Heart left ventricle (tissue), 13 donors: ENCODE measurements around the gene TXNRD2.

Source experiments
- POLR2A ChIP-seq, 2 donors: fragments of 450-650 bp; IDR thresholded peaks; one replicate each; pipeline ENCODE4 v1.6.1; 2017; ENCODE audit warnings: antibody characterized with exemption in 2 of 2, mild to moderate bottlenecking in 2 of 2, moderate library complexity in 2 of 2
- TF ChIP-seq, protein P1 (sequence below), 12 donors: fragments of 200-600 bp; sonication (generic) in 4 of 12; IDR thresholded peaks; one replicate each; pipeline versions ENCODE4 v1.5.0 to v1.8.0; 2018 to 2022; ENCODE audit warnings: antibody characterized with exemption in 12 of 12, mild to moderate bottlenecking in 5 of 12
- donor health status: ischemic (EF 13 %, LVEDD 7.1; RV severe dilation, severe dysfunction).
- donor health status: DM: no; HTN: yes; CAD: no.
- donor health status: DM: no; HTN: no; CAD: no.
- donor health status: ischemic (EF 25% LVEDD 6.9; RV normal size, moderate dysfunction).
- donor health status: ischemic (EF 25% LVEDD 5.7; RV mildly dilated, moderate dysfunction).
- donor health status: ischemic (EF 35%, LVEDD 5.7; RV mildly dilated, moderate dysfunction).
- donor health status: nonischemic (EF 11% LVEDD 7.7; RV severe dilation, severe dysfunction).
- donor health status: DM: yes; HTN: yes; CAD: no.
- donor health status: PGD.
- donor health status: ischemic (EF 29% LVEDD 5.4; RV normal size, mild dysfunction).
- donor health status: nonischemic (EF 23%, LVEDD 6.1; RV moderate dilation, normal function).

DNA sequence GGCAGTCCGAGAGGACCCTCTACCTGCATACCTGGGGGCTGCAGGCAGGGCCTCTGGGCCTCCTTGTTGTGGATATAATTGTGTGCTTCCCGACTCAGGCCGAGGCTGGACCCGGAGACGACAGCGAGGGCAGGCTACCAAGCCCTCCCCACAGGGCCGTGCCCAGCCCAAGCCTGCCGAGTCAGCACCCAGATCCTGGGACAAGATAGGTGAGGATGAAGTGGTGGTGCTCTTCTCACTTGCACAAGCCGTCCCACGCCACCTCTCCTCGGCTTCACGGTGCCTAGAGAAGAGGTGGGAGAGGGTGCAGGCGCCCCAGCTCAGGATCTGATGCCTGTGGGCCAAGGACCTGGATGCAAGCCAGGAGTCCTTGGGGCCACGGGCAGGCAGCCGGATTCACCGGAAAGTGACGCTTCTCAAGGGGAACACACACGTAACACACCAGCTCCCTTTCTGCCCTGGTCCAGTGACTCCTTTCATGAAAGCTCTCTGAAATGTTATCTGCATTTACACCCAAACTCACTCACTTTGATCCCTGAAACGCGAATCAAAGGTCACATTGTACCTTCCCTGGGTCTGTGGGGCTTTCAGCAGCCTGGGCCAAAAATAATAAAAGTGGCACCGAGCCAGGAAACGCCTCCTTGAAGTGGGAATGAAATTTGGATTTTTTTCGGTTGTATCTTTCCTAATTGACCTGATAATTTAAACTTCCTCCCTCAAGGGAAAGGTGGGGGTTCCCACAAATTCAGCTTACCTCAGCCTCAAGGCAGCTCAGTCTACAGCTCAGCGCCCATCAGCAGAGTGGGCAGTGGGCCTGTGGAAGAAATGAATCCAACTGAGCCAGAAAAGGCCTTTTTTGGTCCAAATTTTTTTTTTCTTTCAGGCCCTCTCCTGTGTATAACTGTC is 85.9 kb downstream of the TXNRD2 start:
- TF ChIP-seq, protein P1, sequence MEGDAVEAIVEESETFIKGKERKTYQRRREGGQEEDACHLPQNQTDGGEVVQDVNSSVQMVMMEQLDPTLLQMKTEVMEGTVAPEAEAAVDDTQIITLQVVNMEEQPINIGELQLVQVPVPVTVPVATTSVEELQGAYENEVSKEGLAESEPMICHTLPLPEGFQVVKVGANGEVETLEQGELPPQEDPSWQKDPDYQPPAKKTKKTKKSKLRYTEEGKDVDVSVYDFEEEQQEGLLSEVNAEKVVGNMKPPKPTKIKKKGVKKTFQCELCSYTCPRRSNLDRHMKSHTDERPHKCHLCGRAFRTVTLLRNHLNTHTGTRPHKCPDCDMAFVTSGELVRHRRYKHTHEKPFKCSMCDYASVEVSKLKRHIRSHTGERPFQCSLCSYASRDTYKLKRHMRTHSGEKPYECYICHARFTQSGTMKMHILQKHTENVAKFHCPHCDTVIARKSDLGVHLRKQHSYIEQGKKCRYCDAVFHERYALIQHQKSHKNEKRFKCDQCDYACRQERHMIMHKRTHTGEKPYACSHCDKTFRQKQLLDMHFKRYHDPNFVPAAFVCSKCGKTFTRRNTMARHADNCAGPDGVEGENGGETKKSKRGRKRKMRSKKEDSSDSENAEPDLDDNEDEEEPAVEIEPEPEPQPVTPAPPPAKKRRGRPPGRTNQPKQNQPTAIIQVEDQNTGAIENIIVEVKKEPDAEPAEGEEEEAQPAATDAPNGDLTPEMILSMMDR (IDR thresholded peaks at IDR 0.05) = no peak
- TF ChIP-seq POLR2A (IDR thresholded peaks at IDR 0.05) = peak in 1 of 2 donors; percentile 14
